HepG2 (cell line): Measurements from ENCODE around the gene GAREM1. TPM values are rescaled to one million over a fixed set of nuclear protein-coding genes. Genes with fewer than 3 reads are reported as not detected.
A peak's percentile ranks its signal among the peaks of the same experiment; 100 is the strongest.

Source experiments
- CREBL2 ChIP-seq: sonication (generic); formaldehyde crosslinking; IDR thresholded peaks from 2 replicates; pipeline ENCODE4 v1.8.1; 2023; ENCODE audit warnings: missing genetic modification reagents, mild to moderate bottlenecking, borderline replicate concordance
- E2F5 ChIP-seq: sonication (generic); formaldehyde crosslinking; conservative IDR thresholded peaks from 2 replicates; pipeline ENCODE4 v1.4.0; 2020; ENCODE audit warnings: missing genetic modification reagents
- FOSL1 ChIP-seq: sonication (generic); formaldehyde crosslinking; IDR thresholded peaks from 2 replicates; pipeline ENCODE4 v1.9.0; 2021; ENCODE audit warnings: missing genetic modification reagents, borderline replicate concordance
- HNRNPH1 ChIP-seq: fragments of 200-400 bp; formaldehyde crosslinking; optimal IDR thresholded peaks from 2 replicates; pipeline ENCODE3; 2017; ENCODE audit warnings: mild to moderate bottlenecking, low read depth, low read length
- ISX ChIP-seq: sonication (generic); formaldehyde crosslinking; conservative IDR thresholded peaks from 2 replicates; pipeline ENCODE4 v1.5.0; 2020; ENCODE audit warnings: missing genetic modification reagents
- KDM5A ChIP-seq: fragments of 200-600 bp; sonication (generic); IDR thresholded peaks from 2 replicates; pipeline ENCODE4 v1.7.0; 2018; ENCODE audit warnings: antibody characterized with exemption, mild to moderate bottlenecking, low read length, borderline replicate concordance
- MAFF ChIP-seq: IDR thresholded peaks from 2 replicates; pipeline ENCODE4 v1.6.1; 2011; ENCODE audit warnings: low read depth, low read length, improper control_type of control experiment
- MEIS1 ChIP-seq: sonication (generic); formaldehyde crosslinking; IDR thresholded peaks from 2 replicates; pipeline ENCODE4 v1.9.0; 2021; ENCODE audit warnings: mild to moderate bottlenecking, missing genetic modification reagents, moderate library complexity, borderline replicate concordance
- MNT ChIP-seq: fragments of 450-650 bp; IDR thresholded peaks from 2 replicates; pipeline ENCODE4 v1.6.1; 2016
- NCOA5 ChIP-seq: sonication (generic); formaldehyde crosslinking; IDR thresholded peaks from 2 replicates; pipeline ENCODE4 v1.4.0; 2020; ENCODE audit warnings: missing genetic modification reagents
- POLR2AphosphoS5 ChIP-seq: IDR thresholded peaks from 2 replicates; pipeline ENCODE4 v1.6.1; 2012; ENCODE audit warnings: low read depth, low read length
- RCOR2 ChIP-seq: IDR thresholded peaks from 2 replicates; pipeline ENCODE4 v1.6.1; 2016; ENCODE audit warnings: missing biosample characterization, missing genetic modification reagents
- SALL1 ChIP-seq: sonication (generic); formaldehyde crosslinking; IDR thresholded peaks from 2 replicates; pipeline ENCODE4 v1.8.0; 2022; ENCODE audit warnings: mild to moderate bottlenecking, missing genetic modification reagents
- SMYD3 ChIP-seq: sonication (generic); formaldehyde crosslinking; IDR thresholded peaks from 2 replicates; pipeline ENCODE4 v1.8.1; 2023; ENCODE audit warnings: mild to moderate bottlenecking, missing genetic modification reagents
- SNAPC5 ChIP-seq: sonication (generic); formaldehyde crosslinking; IDR thresholded peaks from 2 replicates; pipeline ENCODE4 v1.8.1; 2023; ENCODE audit warnings: mild to moderate bottlenecking, missing genetic modification reagents, borderline replicate concordance
- SP5 ChIP-seq: IDR thresholded peaks from 2 replicates; pipeline ENCODE4 v1.6.1; 2016; ENCODE audit warnings: low read depth, borderline replicate concordance
- TOE1 ChIP-seq: sonication (generic); formaldehyde crosslinking; IDR thresholded peaks from 2 replicates; pipeline ENCODE4 v1.4.0; 2020; ENCODE audit warnings: mild to moderate bottlenecking, missing genetic modification reagents
- TSC22D2 ChIP-seq: sonication (generic); formaldehyde crosslinking; IDR thresholded peaks from 2 replicates; pipeline ENCODE4 v1.5.1; 2020; ENCODE audit warnings: missing genetic modification reagents, mild to moderate bottlenecking, borderline replicate concordance
- YEATS4 ChIP-seq: sonication (generic); formaldehyde crosslinking; IDR thresholded peaks from 2 replicates; pipeline ENCODE4 v1.4.0; 2020; ENCODE audit warnings: missing genetic modification reagents, borderline replicate concordance
- ZNF10 ChIP-seq: sonication (generic); formaldehyde crosslinking; IDR thresholded peaks from 2 replicates; pipeline ENCODE4 v1.4.0; 2020; ENCODE audit warnings: mild to moderate bottlenecking, low read depth, missing genetic modification reagents, borderline replicate concordance
- ZNF256 ChIP-seq: sonication (generic); formaldehyde crosslinking; conservative IDR thresholded peaks from 2 replicates; pipeline ENCODE4 v1.4.0; 2020; ENCODE audit warnings: missing genetic modification reagents
- ZNF326 ChIP-seq: sonication (generic); formaldehyde crosslinking; IDR thresholded peaks from 2 replicates; pipeline ENCODE4 v1.4.0; 2020; ENCODE audit warnings: missing genetic modification reagents, borderline replicate concordance
- ZNF441 ChIP-seq: sonication (generic); formaldehyde crosslinking; IDR thresholded peaks from 2 replicates; pipeline ENCODE4 v1.7.0; 2021; ENCODE audit warnings: missing genetic modification reagents, borderline replicate concordance
- ZNF501 ChIP-seq: sonication (generic); formaldehyde crosslinking; IDR thresholded peaks from 2 replicates; pipeline ENCODE4 v1.5.1; 2020; ENCODE audit warnings: mild to moderate bottlenecking, moderate library complexity, missing genetic modification reagents
- ZNF557 ChIP-seq: sonication (generic); formaldehyde crosslinking; IDR thresholded peaks from 2 replicates; pipeline ENCODE4 v1.4.0; 2020; ENCODE audit warnings: missing genetic modification reagents
- ZNF772 ChIP-seq: sonication (generic); formaldehyde crosslinking; IDR thresholded peaks from 2 replicates; pipeline ENCODE4 v1.5.0; 2020; ENCODE audit warnings: mild to moderate bottlenecking, missing genetic modification reagents
- ZNF780A ChIP-seq: sonication (generic); formaldehyde crosslinking; IDR thresholded peaks from 2 replicates; pipeline ENCODE4 v1.8.0; 2022; ENCODE audit warnings: mild to moderate bottlenecking, missing genetic modification reagents, moderate library complexity
- polyA plus RNA-seq, 8 experiments: library from polyadenylated mRNA; depleted of rRNA in 3 of 8; stranded (reverse) in 7 of 8; unstranded in 1 of 8; fragments of >200 nt; fragmentation: Illumina TruSeq in 4 of 8; extraction: Trizol in 4 of 8; gene quantifications; 2 replicates each; pipeline versions ENCODE4 v1.2.1 to v1.2.3, GENCODE V29; 2011 to 2016; ENCODE audit warnings: low read depth in 4 of 8, missing spikeins in 1 of 8, mixed read lengths in 1 of 8; ENCODE audit not compliant: insufficient read depth in 1 of 8
- total RNA-seq, 5 experiments: library from RNA; depleted of rRNA; stranded (reverse); fragments of >200 nt; fragmentation: Illumina TruSeq; extraction: Trizol; gene quantifications; 2 replicates each; pipeline ENCODE4 v1.2.3, GENCODE V29; 2016; ENCODE audit warnings: low read depth in 1 of 5

GAREM1 gene
- total and polyA plus RNA-seq, 2 of the 13 experiments (the other 11 are each of a cell fraction or from before 2014, with no cell fraction given) = 2.5 to 2.9 TPM

GRCh38 chr18:32470714-32471633 lies at the start of gene GAREM1 (continued):
- TF ChIP-seq ZNF557 = no peak
- TF ChIP-seq SP5 (CRISPR knock-in tag) = peak; percentile 36; the same call in 1 of the 2 replicates
- TF ChIP-seq MNT = no peak
- peak; percentile 43; the same call in 1 of the 2 replicates for TF ChIP-seq ZNF501 (CRISPR knock-in tag)
- TF ChIP-seq ZNF441 = peak; percentile 52; the same call in 1 of the 2 replicates
- TF ChIP-seq ZNF772 (CRISPR knock-in tag) = no peak
- TF ChIP-seq ZNF780A (CRISPR knock-in tag) = no peak
- TF ChIP-seq CREBL2 = 0 out of 2 replicates have a peak, but pooled peaks have one; percentile 25
- TF ChIP-seq HNRNPH1 = no peak
- TF ChIP-seq POLR2AphosphoS5 = peak; percentile 79
- TF ChIP-seq MEIS1 (CRISPR knock-in tag) = no peak
- no peak for TF ChIP-seq ZNF256 (CRISPR knock-in tag)
- no peak for TF ChIP-seq FOSL1 (CRISPR knock-in tag)
- no peak for TF ChIP-seq E2F5 (CRISPR knock-in tag)
- TF ChIP-seq TOE1 (CRISPR knock-in tag) = no peak
- TF ChIP-seq SNAPC5 (CRISPR knock-in tag) = no peak
- no peak for TF ChIP-seq ZNF10 (CRISPR knock-in tag)
- no peak for TF ChIP-seq ISX
- TF ChIP-seq SALL1 = peak; percentile 65
- TF ChIP-seq NCOA5 (CRISPR knock-in tag) = no peak
- no peak for TF ChIP-seq ZNF326 (CRISPR knock-in tag)
- TF ChIP-seq TSC22D2 (CRISPR knock-in tag) = no peak
- TF ChIP-seq RCOR2 (CRISPR knock-in tag) = no peak
- no peak for TF ChIP-seq KDM5A
- TF ChIP-seq MAFF = no peak
- TF ChIP-seq SMYD3 (CRISPR knock-in tag) = no peak
- TF ChIP-seq YEATS4 (CRISPR knock-in tag) = peak; percentile 32; the same call in 1 of the 2 replicates
